ENCODE measurements around the gene AMMECR1.

DNA sequence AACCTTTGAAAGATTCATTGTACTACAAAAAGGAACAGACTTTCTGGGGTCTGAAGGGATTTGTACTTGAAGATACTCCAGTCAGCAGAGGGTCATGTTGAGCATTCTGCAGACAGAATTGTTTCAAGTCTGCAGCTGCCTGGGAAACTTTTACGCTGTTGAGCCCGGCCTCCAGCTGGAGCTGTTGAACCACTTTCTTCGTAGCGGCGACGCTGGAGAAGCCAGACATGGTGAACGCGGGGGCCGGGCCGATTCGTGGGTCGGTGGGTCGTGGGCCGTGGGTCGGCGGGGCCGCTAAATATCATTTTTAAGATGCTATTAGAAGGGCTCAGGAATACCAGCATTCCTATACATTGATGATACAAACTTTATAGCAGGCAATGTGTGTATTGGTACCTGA, 28.8 kb upstream of the AMMECR1 start:
- TF ChIP-seq, protein P1, sequence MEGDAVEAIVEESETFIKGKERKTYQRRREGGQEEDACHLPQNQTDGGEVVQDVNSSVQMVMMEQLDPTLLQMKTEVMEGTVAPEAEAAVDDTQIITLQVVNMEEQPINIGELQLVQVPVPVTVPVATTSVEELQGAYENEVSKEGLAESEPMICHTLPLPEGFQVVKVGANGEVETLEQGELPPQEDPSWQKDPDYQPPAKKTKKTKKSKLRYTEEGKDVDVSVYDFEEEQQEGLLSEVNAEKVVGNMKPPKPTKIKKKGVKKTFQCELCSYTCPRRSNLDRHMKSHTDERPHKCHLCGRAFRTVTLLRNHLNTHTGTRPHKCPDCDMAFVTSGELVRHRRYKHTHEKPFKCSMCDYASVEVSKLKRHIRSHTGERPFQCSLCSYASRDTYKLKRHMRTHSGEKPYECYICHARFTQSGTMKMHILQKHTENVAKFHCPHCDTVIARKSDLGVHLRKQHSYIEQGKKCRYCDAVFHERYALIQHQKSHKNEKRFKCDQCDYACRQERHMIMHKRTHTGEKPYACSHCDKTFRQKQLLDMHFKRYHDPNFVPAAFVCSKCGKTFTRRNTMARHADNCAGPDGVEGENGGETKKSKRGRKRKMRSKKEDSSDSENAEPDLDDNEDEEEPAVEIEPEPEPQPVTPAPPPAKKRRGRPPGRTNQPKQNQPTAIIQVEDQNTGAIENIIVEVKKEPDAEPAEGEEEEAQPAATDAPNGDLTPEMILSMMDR (IDR thresholded peaks at IDR 0.05) = no peak
- TF ChIP-seq POLR2A (IDR thresholded peaks at IDR 0.05) (no peak), EP300 (IDR thresholded peaks at IDR 0.05) (no peak)

All from tibial nerve (tissue), 4 donors.